HG03342 (cell line): ENCODE data around the gene DNAJC30.

Source experiments
- ATAC-seq: cut with Tn5 transposase; IDR thresholded peaks from one replicate; pipeline ENCODE4 v1.9.1; 2021; ENCODE audit warnings: mild to moderate bottlenecking, moderate library complexity; ENCODE audit not compliant: unreplicated experiment

The DNAJC30 gene

GRCh38 chr7:73650524-73650923, 32.7 kb downstream of the DNAJC30 start:
- ATAC-seq = no peak

- ATAC-seq = no peak
Measured at GRCh38 chr7:73649576-73649975, 33.7 kb downstream of the DNAJC30 start.

GRCh38 chr7:73648593-73649332, 34.5 kb downstream of the DNAJC30 start:
- ATAC-seq = no peak

GRCh38 chr7:73647725-73648592, 35.3 kb downstream of the DNAJC30 start:
- no peak for ATAC-seq

GRCh38 chr7:73646785-73647724, 36.2 kb downstream of the DNAJC30 start:
- ATAC-seq = no peak

- ATAC-seq = no peak
Measured at GRCh38 chr7:73645643-73646174, 37.5 kb downstream of the DNAJC30 start.

- no peak for ATAC-seq
Measured at GRCh38 chr7:73644688-73645286, 38.5 kb downstream of the DNAJC30 start.

GRCh38 chr7:73642834-73643233, 40.4 kb downstream of the DNAJC30 start:
- ATAC-seq = no peak

- ATAC-seq = no peak
Measured at GRCh38 chr7:73638911-73639310, 44.3 kb downstream of the DNAJC30 start.

- no peak for ATAC-seq
Measured at GRCh38 chr7:73635428-73636200, 47.6 kb downstream of the DNAJC30 start.

GRCh38 chr7:73633844-73634243, 49.4 kb downstream of the DNAJC30 start:
- no peak for ATAC-seq

- no peak for ATAC-seq
Measured at GRCh38 chr7:73633323-73633722, 49.9 kb downstream of the DNAJC30 start.

- no peak for ATAC-seq
Measured at GRCh38 chr7:73631558-73631957, 51.7 kb downstream of the DNAJC30 start.
